NCI-H187 (cell line): ENCODE data around the gene C1orf226.
"Not testable (repeated sequence)": the region's sequence is repeated elsewhere in the genome, so short reads cannot be mapped to it uniquely, and the experiment has no call there.

Experiments
- DNase-seq, 2 experiments: peaks; one replicate each; lab custom pipeline; 2025; lab: John Stamatoyannopoulos, UW

C1orf226 gene

DNA sequence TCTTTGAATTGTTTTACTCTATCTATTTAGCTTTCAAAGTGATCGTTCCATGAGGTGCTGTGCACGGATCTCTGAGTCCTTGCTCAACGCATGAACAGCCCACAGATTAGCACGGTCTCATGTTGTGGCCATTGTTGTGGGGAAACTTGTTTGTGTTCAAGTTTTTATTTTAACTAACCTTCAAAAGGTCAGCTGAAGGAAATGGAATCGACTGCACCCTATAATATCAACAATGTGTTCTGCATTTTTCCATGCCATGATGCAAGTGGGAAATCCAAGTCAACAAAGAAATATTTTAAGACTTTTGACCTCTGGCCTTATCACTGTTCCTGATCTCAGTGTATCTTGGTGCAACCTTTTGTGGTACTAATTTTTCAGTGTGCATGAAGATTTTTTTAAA, 24.3 kb downstream of the C1orf226 start:
- no peak for DNase-seq

DNA sequence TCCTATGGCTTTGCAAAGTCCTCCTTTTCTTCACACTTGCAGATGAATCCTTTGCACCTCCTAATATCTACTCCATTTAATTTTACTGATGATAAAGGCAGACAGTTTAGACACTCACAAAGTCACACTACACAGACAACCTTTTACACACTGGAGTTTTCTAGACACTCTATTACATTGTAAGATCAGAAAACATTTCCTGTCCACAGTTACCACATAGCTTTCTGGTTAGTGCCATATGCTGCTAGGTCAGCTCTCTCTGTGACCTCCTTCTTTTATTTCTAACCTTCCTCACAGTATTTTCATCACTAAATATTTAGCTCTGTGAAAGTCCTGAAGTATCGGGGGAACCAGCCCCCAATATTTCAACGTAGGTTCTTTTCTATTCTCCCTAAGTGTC, 25.3 kb downstream of the C1orf226 start:
- DNase-seq: no peak

DNA sequence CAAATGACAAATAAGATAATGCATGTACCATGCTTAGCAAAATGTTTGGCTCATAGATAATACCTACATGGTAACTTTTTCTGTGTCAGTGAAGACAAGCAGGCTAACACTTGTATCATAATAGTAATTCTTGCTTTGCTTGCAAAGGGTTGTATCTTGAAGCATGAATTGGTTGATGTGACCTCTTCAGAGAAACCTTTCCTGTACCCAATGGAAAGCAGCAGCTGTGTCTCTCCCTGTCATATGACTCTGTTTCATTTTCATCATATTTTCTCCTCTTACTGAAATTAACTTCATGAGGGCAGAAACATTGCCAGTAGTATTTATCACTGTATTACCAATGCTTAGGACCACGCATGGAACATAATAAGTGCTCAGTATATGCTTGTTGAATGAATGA, 26.0 kb downstream of the C1orf226 start:
- no peak for DNase-seq

DNA sequence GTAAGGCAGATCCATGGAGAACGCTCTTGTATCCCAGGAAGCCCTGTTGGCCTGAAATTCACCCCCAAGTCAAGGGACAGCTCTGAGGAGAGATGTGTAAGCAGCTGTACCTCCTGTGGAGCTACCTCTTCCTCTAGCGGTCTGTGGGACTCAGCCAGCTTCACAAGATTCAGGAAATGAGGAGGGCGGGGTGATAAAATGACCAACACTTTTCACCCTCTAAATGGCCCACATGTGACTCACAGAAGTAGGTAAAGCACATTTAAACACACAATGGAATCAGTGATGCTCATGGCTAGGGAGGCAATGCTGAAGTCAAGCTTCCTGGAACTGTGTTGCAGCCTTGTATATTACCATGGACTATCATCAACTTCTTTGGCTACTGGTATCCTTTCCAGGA, 30.5 kb downstream of the C1orf226 start, which contains the start of gene SH2D1B:
TSS of gene SH2D1B (minus strand) at position 135 of the 400 bp plus-strand sequence. CDS start at position 15, 120 bp downstream.
- no peak for DNase-seq

DNA sequence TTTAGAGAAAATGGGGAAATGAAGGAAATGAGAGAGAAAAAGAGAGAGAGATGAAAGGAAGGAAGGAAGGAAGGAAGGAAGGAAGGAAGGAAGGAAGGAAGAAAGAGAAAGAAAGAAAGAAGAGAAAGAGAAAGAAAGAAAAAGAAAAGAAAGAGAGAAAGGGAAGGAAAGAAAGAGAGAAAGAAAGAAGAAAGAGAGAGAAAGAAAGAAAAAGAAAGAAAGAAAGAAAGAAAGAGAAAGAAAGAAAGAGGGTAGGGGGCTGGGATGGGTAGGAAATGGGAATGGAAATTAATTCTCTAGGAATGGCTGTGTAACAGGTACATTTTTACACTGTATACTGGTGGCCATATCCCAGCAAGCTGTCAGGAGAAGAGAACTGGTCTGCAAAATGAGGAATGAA, 34.7 kb downstream of the C1orf226 start:
- no peak for DNase-seq

DNA sequence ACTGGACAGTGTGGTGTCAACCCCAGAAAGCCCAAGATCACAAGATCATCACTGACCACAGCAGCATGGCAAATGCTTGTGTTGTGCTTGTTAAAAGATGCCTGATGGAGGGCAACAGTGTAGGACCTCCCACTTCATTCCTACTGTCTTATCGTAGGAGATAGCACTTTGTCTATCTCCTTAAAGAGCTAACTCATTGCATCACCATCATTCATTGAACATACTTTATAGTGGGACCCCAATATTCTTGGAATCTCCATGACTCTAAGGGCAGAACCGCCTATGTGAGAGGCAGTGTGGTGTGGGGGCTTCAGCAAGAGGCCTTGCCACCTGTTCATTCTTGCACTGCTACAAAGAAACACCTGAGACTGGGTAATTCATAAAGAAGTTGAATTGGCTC, 35.4 kb downstream of the C1orf226 start:
- DNase-seq: no peak

DNA sequence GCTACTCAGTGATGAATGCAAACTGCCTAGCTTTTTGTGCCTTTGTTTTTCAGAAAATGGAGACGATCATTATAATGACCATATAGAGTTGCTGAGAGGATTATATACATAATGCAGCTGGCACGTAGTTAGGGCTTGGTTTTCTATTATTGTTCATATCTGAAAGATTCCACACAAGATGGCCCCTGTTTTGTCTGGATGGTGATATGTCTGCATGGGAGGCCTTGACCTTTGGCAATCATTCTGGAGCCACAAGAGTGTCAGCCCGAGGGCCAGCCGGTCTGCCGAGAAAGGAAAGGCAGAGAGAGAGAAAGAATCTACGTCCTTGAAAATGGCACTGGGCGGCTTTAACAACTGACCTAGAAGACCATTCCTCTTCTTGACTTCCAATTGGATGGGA, 36.1 kb downstream of the C1orf226 start:
- no peak for DNase-seq

DNA sequence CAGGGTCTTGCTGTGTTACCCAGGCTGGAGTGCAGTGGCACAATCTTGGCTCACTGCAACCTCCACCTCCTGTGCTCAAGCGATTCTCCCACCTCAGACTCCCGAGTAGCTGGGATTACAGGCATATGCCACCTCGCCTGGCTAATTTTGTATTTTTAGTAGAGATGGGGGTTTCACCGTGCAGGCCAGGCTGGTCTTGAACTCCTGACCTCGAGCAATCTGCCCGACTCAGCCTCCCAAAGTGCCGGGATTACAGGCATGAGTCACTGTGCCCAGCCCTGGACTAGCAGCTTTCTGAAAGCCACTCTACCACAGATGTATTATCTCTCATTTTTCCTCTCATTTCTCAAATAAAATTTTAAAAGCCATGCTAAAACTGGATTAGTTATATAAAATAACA, 37.1 kb downstream of the C1orf226 start:
- DNase-seq: not testable (repeated sequence)

DNA sequence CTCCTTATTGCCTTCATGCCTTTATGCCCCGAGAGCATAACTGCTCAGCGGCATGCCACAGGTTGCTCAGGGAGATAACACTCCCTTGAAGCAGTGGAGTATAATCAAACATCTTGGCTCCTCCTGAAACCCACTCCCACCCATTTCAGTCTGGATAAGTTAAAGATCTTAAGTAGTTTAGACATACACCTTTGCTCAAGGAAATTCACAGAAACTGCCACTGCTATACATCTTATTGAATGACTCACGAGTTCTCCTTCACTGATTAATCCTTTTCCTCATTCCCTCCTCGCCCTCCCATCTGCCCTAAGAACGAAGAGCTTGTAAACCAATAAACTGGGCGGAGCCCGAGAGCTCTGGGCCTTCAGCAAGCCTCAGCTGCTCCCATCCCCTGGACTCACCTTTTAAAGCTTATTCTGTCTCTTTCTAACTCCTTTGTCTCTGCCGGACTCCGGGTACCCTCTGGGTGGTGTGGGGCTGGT, 38.0 kb downstream of the C1orf226 start:
- DNase-seq: not testable (repeated sequence)

DNA sequence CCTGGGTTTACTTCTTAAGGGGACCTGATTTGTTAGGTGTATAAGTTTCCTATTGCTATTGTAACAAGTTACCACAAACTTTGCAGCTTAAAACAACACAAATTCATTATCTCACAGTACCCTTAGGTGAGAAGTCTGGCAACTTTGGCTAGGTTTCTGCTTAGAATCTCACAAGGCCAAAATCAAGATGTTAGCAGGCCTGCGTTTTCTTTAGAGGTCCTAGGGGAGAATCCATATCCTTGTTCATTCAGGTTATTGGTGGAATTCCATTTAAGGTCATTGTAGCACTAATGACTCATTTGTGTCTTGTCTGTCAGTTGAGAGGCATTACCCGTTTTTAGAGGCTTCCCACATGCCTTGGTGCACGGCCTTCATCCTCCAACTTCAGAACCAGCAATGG, 38.6 kb downstream of the C1orf226 start:
- DNase-seq: no peak

DNA sequence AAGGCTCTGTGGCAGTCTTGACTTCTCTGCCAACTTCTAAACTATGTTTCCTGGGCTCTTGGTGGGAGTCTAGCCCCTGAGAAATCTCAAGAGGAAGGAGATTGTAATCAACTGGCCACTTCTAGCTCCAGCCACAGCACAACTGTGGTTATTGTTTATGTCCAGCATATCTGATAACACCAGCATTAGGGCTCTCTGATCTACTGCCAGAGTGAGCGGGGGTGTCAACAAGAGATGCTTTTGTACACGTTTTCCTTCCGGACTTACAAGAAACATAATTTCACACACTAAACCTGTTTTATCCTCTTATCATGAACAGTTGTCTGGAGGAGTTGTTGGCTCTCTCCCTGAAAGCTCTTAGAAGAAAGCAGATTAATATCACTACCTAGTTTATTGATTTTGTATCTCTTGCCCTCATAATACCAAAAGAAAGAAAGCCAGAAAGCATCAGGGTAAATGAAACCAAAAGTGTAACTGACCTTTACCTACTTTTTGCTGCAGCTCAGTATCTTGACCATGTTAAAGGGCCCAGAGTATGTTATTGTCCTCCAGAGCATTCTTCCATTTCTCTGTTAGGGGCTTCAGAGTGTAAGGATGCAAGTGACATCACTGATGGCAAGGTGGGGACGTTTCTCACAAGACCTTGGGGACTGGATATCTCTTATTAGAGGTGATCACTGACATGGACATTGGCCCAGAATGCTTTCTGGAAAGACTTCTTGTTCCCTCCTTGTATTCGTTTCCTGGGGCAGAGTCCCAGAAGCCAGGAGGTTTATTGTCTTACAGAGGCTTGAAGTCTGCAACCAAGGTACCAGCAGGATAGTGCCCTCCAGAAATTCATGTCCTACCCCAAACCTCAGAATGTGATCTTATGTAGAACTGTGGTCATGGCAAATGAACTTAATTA, 40.0 kb downstream of the C1orf226 start:
- no peak for DNase-seq

DNA sequence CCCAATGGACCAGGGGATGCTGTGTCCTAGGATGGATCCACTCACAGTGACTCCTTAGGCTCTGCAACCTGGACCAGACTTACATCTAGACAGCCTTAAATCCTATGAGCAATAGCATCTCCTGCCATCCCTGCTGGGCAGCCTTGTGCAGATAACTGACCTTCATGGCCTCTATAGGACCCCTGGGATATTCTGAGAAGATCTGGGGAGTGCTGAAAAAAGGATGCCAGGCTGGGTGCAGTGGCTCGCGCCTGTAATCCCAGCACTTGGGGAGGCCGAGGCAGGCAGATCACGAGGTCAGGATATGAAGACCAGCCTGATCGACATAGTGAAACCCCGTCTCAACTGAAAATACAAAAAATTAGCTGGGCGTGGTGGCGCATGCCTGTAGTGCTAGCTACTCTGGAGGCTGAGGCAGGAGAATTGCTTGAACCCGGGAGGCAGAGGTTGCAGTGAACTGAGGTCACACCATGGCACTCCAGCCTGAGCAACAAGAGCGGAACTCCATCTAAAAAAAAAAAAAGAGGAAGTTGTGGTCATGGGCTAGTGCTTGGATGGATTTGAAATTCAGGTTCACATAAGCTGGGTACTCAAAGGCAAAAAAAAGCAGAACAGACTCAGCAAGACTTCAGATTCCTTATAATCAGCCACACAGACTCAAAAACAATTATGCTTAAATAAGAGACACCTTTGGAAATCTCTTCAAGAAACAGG, 41.3 kb downstream of the C1orf226 start:
- DNase-seq: no peak

DNA sequence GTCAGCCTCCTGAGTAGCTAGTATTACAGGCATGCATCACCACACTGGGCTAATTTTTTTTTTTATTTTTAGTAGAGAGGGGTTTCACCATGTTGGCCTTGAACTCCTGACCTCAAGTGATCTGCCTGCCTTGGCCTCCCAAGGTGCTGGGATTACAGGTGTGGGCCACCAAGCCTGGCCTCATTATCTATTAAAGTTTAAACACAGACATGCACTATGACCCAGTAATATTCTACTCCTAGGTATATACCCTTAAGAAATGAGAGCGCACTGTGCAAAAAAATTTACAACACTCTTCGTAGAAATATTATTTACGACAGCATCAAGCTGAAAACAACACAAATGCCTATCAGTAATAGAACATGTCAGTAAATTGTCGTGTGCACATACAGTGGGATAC, 49.1 kb downstream of the C1orf226 start:
- no peak for DNase-seq

DNA sequence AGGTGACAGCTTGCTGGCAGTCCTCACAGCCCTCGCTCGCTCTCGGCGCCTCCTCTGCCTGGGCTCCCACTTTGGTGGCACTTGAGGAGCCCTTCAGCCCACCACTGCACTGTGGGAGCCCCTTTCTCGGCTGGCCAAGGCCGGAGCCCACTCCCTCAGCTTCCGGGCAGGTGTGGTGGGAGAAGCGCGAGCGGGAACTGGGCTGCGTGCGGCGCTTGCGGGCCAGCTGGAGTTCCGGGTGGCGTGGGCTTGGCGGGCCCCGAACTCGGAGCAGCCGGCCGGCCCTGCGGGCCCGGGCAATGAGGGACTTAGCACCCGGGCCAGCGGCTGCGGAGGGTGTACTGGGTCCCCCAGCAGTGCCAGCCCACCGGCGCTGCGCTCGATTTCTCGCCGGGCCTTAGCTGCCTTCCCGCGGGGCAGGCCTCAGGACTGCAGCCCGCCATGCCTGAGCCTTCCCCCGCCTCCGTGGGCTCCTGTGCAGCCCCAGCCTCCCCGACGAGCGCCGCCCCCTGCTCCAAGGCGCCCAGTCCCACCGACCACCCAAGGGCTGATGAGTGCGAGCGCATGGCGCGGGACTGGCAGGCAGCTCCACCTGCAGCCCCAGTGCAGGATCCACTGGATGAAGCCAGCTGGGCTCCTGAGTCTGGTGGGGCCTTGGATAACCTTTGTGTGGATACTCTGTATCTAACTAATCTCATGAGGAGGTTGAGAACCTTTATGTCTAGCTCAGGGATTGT, 51.6 kb downstream of the C1orf226 start:
- not testable (repeated sequence) for DNase-seq
